HepG2 (cell line): ENCODE measurements around the gene STAP2. TPM values are rescaled to one million over a fixed set of nuclear protein-coding genes. Genes with fewer than 3 reads are reported as not detected.
A peak's percentile ranks its signal among the peaks of the same experiment; 100 is the strongest.

ENCODE experiments used
- CEBPG ChIP-seq: IDR thresholded peaks from 2 replicates; pipeline ENCODE4 v1.6.1; 2016
- EEA1 ChIP-seq: sonication (generic); formaldehyde crosslinking; IDR thresholded peaks from 2 replicates; pipeline ENCODE4 v1.5.1; 2020; ENCODE audit warnings: mild to moderate bottlenecking, missing genetic modification reagents, borderline replicate concordance
- HOXD1 ChIP-seq: sonication (generic); formaldehyde crosslinking; IDR thresholded peaks from 2 replicates; pipeline ENCODE4 v1.5.0; 2020; ENCODE audit warnings: missing genetic modification reagents
- NCOA2 ChIP-seq: sonication (generic); formaldehyde crosslinking; IDR thresholded peaks from 2 replicates; pipeline ENCODE4 v1.8.0; 2022; ENCODE audit warnings: inconsistent platforms
- PCBP1 ChIP-seq: fragments of 200-400 bp; formaldehyde crosslinking; IDR thresholded peaks from 2 replicates; pipeline ENCODE4 v1.6.1; 2017; ENCODE audit warnings: mild to moderate bottlenecking, low read depth, low read length, borderline replicate concordance
- REXO4 ChIP-seq: sonication (generic); formaldehyde crosslinking; IDR thresholded peaks from 2 replicates; pipeline ENCODE4 v1.8.0; 2022; ENCODE audit warnings: missing genetic modification reagents, mild to moderate bottlenecking, borderline replicate concordance
- SKIL ChIP-seq: sonication (generic); formaldehyde crosslinking; IDR thresholded peaks from 2 replicates; pipeline ENCODE4 v1.8.0; 2022; ENCODE audit warnings: missing genetic modification reagents, mild to moderate bottlenecking, moderate library complexity, borderline replicate concordance
- SP140L ChIP-seq: sonication (generic); formaldehyde crosslinking; IDR thresholded peaks from 2 replicates; pipeline ENCODE4 v1.4.0; 2020; ENCODE audit warnings: missing genetic modification reagents, borderline replicate concordance
- TMF1 ChIP-seq: sonication (generic); formaldehyde crosslinking; IDR thresholded peaks from 2 replicates; pipeline ENCODE4 v1.8.1; 2022; ENCODE audit warnings: low read depth, missing genetic modification reagents
- ZNF207 ChIP-seq: fragments of 450-650 bp; IDR thresholded peaks from 2 replicates; pipeline ENCODE4 v1.6.1; 2016; ENCODE audit warnings: antibody characterized with exemption, borderline replicate concordance
- ZNF251 ChIP-seq: sonication (generic); formaldehyde crosslinking; IDR thresholded peaks from 2 replicates; pipeline ENCODE4 v1.9.0; 2021; ENCODE audit warnings: mild to moderate bottlenecking, missing genetic modification reagents
- ZNF256 ChIP-seq: sonication (generic); formaldehyde crosslinking; conservative IDR thresholded peaks from 2 replicates; pipeline ENCODE4 v1.4.0; 2020; ENCODE audit warnings: missing genetic modification reagents
- ZNF430 ChIP-seq: sonication (generic); formaldehyde crosslinking; IDR thresholded peaks from 2 replicates; pipeline ENCODE4 v1.9.0; 2021; ENCODE audit warnings: mild to moderate bottlenecking, missing genetic modification reagents
- ZNF770 ChIP-seq: sonication (generic); formaldehyde crosslinking; IDR thresholded peaks from 2 replicates; pipeline ENCODE4 v1.5.0; 2020; ENCODE audit warnings: mild to moderate bottlenecking, missing genetic modification reagents
- polyA plus RNA-seq, 8 experiments: library from polyadenylated mRNA; depleted of rRNA in 3 of 8; stranded (reverse) in 7 of 8; unstranded in 1 of 8; fragments of >200 nt; fragmentation: Illumina TruSeq in 4 of 8; extraction: Trizol in 4 of 8; gene quantifications; 2 replicates each; pipeline versions ENCODE4 v1.2.1 to v1.2.3, GENCODE V29; 2011 to 2016; ENCODE audit warnings: low read depth in 4 of 8, missing spikeins in 1 of 8, mixed read lengths in 1 of 8; ENCODE audit not compliant: insufficient read depth in 1 of 8
- total RNA-seq, 5 experiments: library from RNA; depleted of rRNA; stranded (reverse); fragments of >200 nt; fragmentation: Illumina TruSeq; extraction: Trizol; gene quantifications; 2 replicates each; pipeline ENCODE4 v1.2.3, GENCODE V29; 2016; ENCODE audit warnings: low read depth in 1 of 5
- TF ChIP-seq, protein P1 (sequence below): sonication (generic); formaldehyde crosslinking; IDR thresholded peaks from 2 replicates; pipeline ENCODE4 v1.5.0; 2020; ENCODE audit warnings: mild to moderate bottlenecking, missing genetic modification reagents
- TF ChIP-seq, protein P2 (sequence below): sonication (generic); formaldehyde crosslinking; IDR thresholded peaks from 2 replicates; pipeline ENCODE4 v1.4.0; 2020; ENCODE audit warnings: missing genetic modification reagents
- TF ChIP-seq, protein P3 (sequence below): sonication (generic); formaldehyde crosslinking; IDR thresholded peaks from 2 replicates; pipeline ENCODE4 v1.5.0; 2020; ENCODE audit warnings: missing genetic modification reagents
- TF ChIP-seq, protein P4 (sequence below): sonication (generic); formaldehyde crosslinking; IDR thresholded peaks from 2 replicates; pipeline ENCODE4 v1.4.0; 2020; ENCODE audit warnings: missing genetic modification reagents

STAP2 gene
- total and polyA plus RNA-seq, 2 of the 13 experiments (the other 11 are each of a cell fraction or from before 2014, with no cell fraction given), result 39.0 to 43.7 TPM

DNA sequence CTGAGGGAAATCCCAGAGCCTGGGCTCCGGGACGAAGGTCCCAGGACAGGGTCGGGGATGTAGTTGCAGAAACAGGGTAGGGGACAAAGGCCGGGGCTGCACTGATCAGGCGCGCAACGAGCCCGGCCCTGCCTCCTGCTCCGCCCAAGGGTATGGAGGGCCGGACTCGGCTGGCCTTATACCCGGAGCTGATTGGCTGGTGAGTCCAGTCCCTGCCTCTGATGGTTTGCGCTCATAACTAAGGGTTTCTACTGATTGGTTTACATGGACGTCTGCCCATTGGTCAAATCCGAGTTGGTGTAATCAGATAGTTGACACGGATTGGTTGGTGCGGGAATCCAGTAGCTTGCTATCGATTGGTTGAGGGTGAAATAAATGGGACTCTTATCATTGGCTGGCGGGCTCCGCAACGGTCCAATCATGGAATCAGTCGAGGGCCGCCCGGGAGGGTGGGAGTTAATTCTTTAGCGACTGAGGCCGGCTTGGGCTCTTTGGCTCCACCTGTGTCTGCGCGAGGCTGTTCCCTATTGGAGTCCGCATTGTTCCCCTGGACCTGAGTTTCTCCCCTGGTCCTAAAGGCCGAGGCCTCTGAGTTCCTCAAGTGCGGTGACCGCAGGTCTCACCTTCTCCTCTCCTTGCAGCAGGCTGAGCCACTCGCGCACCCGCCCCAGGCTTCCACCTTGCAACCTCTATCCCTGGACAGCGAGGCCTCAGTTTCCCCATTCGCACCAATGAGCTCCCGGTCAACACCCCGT lies 4.2 kb upstream of the STAP2 start (continued):
- TF ChIP-seq, protein P1, sequence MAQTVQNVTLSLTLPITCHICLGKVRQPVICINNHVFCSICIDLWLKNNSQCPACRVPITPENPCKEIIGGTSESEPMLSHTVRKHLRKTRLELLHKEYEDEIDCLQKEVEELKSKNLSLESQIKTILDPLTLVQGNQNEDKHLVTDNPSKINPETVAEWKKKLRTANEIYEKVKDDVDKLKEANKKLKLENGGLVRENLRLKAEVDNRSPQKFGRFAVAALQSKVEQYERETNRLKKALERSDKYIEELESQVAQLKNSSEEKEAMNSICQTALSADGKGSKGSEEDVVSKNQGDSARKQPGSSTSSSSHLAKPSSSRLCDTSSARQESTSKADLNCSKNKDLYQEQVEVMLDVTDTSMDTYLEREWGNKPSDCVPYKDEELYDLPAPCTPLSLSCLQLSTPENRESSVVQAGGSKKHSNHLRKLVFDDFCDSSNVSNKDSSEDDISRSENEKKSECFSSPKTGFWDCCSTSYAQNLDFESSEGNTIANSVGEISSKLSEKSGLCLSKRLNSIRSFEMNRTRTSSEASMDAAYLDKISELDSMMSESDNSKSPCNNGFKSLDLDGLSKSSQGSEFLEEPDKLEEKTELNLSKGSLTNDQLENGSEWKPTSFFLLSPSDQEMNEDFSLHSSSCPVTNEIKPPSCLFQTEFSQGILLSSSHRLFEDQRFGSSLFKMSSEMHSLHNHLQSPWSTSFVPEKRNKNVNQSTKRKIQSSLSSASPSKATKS (CRISPR knock-in tag), result no peak; the same call in 1 of the 2 replicates
- TF ChIP-seq ZNF251 (CRISPR knock-in tag) (no peak), TMF1 (CRISPR knock-in tag) (0 out of 2 replicates have a peak, but pooled peaks have one; percentile 19), NCOA2 (peak; percentile 53; the same call in 1 of the 2 replicates), REXO4 (CRISPR knock-in tag) (no peak), ZNF430 (CRISPR knock-in tag) (no peak; the same call in none of the 2 replicates), ZNF770 (CRISPR knock-in tag) (peak; percentile 77), ZNF256 (CRISPR knock-in tag) (no peak), HOXD1 (CRISPR knock-in tag) (no peak), PCBP1 (0 out of 2 replicates have a peak, but pooled peaks have one; percentile 47), CEBPG (CRISPR knock-in tag) (peak; percentile 54), ZNF207 (no peak), SP140L (CRISPR knock-in tag) (no peak), SKIL (CRISPR knock-in tag) (no peak), EEA1 (CRISPR knock-in tag) (0 out of 2 replicates have a peak, but pooled peaks have one; percentile 56)
- TF ChIP-seq, protein P2, sequence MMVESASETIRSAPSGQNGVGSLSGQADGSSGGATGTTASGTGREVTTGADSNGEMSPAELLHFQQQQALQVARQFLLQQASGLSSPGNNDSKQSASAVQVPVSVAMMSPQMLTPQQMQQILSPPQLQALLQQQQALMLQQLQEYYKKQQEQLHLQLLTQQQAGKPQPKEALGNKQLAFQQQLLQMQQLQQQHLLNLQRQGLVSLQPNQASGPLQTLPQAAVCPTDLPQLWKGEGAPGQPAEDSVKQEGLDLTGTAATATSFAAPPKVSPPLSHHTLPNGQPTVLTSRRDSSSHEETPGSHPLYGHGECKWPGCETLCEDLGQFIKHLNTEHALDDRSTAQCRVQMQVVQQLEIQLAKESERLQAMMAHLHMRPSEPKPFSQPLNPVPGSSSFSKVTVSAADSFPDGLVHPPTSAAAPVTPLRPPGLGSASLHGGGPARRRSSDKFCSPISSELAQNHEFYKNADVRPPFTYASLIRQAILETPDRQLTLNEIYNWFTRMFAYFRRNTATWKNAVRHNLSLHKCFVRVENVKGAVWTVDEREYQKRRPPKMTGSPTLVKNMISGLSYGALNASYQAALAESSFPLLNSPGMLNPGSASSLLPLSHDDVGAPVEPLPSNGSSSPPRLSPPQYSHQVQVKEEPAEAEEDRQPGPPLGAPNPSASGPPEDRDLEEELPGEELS (CRISPR knock-in tag), result peak; percentile 50; the same call in 1 of the 2 replicates
- TF ChIP-seq, protein P3, sequence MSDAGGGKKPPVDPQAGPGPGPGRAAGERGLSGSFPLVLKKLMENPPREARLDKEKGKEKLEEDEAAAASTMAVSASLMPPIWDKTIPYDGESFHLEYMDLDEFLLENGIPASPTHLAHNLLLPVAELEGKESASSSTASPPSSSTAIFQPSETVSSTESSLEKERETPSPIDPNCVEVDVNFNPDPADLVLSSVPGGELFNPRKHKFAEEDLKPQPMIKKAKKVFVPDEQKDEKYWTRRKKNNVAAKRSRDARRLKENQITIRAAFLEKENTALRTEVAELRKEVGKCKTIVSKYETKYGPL (CRISPR knock-in tag), result 0 out of 2 replicates have a peak, but pooled peaks have one; percentile 27
- TF ChIP-seq, protein P4, sequence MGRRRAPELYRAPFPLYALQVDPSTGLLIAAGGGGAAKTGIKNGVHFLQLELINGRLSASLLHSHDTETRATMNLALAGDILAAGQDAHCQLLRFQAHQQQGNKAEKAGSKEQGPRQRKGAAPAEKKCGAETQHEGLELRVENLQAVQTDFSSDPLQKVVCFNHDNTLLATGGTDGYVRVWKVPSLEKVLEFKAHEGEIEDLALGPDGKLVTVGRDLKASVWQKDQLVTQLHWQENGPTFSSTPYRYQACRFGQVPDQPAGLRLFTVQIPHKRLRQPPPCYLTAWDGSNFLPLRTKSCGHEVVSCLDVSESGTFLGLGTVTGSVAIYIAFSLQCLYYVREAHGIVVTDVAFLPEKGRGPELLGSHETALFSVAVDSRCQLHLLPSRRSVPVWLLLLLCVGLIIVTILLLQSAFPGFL, result 0 out of 2 replicates have a peak, but pooled peaks have one; percentile 31
